Suprapubic skin (tissue), 4 donors: ENCODE data around the gene ZNF19. TPM values are rescaled to one million over a fixed set of nuclear protein-coding genes. Genes with fewer than 3 reads are reported as not detected.

ENCODE experiments used
- DNase-seq, 2 donors: peaks; one replicate each; pipeline ENCODE4 v3.0.0-alpha.2; 2019; ENCODE audit warnings: low spot score in 2 of 2
- H3K27ac ChIP-seq: fragments of 200-600 bp; sonication (generic); one replicate; pipeline ENCODE4 v1.5.1; 2019
- H3K27me3 ChIP-seq: fragments of 200-600 bp; sonication (generic); one replicate; pipeline ENCODE4 v1.5.1; 2019
- H3K36me3 ChIP-seq: fragments of 200-600 bp; sonication (generic); one replicate; pipeline ENCODE4 v1.5.1; 2019
- H3K4me1 ChIP-seq: fragments of 200-600 bp; sonication (generic); one replicate; pipeline ENCODE4 v1.5.1; 2019
- H3K4me3 ChIP-seq: fragments of 200-600 bp; sonication (generic); one replicate; pipeline ENCODE4 v1.5.1; 2019; ENCODE audit warnings: mild to moderate bottlenecking
- H3K9me3 ChIP-seq: fragments of 200-600 bp; sonication (generic); one replicate; pipeline ENCODE4 v1.5.1; 2019
- CTCF ChIP-seq, 2 donors: fragments of 200-600 bp in 1 of 2; fragments of 450-650 bp in 1 of 2; sonication (generic) in 1 of 2; IDR thresholded peaks; one replicate each; pipeline ENCODE4 v1.5.1; 2016 to 2019; ENCODE audit warnings: antibody characterized with exemption in 2 of 2, mild to moderate bottlenecking in 1 of 2, moderate library complexity in 1 of 2
- EP300 ChIP-seq: sonication (generic); formaldehyde crosslinking; IDR thresholded peaks from one replicate; pipeline ENCODE4 v1.6.1; 2017; ENCODE audit warnings: antibody characterized with exemption
- POLR2A ChIP-seq, 2 donors: fragments of 450-650 bp; IDR thresholded peaks; one replicate each; pipeline ENCODE4 v1.6.1; 2017; ENCODE audit warnings: antibody characterized with exemption in 2 of 2, mild to moderate bottlenecking in 2 of 2, moderate library complexity in 2 of 2
- POLR2AphosphoS5 ChIP-seq, 3 donors: sonication (generic); formaldehyde crosslinking; IDR thresholded peaks; one replicate each; pipeline ENCODE4 v1.6.1; 2017; ENCODE audit warnings: antibody characterized with exemption in 3 of 3
- WGBS: methylation state at CpG from one replicate; pipeline ENCODE4 v1.1.5; 2018; 5-methylcytosine and 5-hydroxymethylcytosine counted together
- total RNA-seq, 4 donors: library from RNA; depleted of rRNA; stranded (reverse); fragments of >200 nt; gene quantifications; one replicate each; pipeline ENCODE4 v1.1.0, GENCODE V29; 2016

Gene ZNF19
- total RNA-seq, 4 donors from 2014 or later, result 0.87 to 10.4 (median 5.3) TPM

GRCh38 chr16:71443714-71444113 lies 45.4 kb downstream of the ZNF19 start:
- Histone ChIP-seq H3K9me3 (peaks cover 47% of the 10 kb centered on the region), H3K4me1 (no peaks in the 10 kb centered on the region), H3K36me3 (peaks cover 8% of the 10 kb centered on the region), H3K27ac (no peak overlapping the region), H3K4me3 (no peak overlapping the region), H3K27me3 (peaks cover 5% of the 10 kb centered on the region)
- WGBS, result 92% methylated on average over 4 of the region's 6 CpGs
- TF ChIP-seq EP300 (no peak), POLR2A (IDR thresholded peaks at IDR 0.05) (no peak), POLR2AphosphoS5 (IDR thresholded peaks at IDR 0.05) (no peak), CTCF (IDR thresholded peaks at IDR 0.05) (no peak)
- DNase-seq, result no peak

- peaks cover 30% of the 10 kb centered on the region for H3K9me3 ChIP-seq
- WGBS, result 90% methylated on average over 12 of the region's 13 CpGs
- no peak within 1 kb of the TSS for H3K4me3 ChIP-seq
- peaks cover 5% of the 10 kb centered on the region for H3K27me3 ChIP-seq
- TF ChIP-seq POLR2AphosphoS5 (IDR thresholded peaks at IDR 0.05) (no peak), POLR2A (IDR thresholded peaks at IDR 0.05) (no peak), EP300 (no peak), CTCF (IDR thresholded peaks at IDR 0.05) (no peak)
- DNase-seq, result no peak
- H3K27ac ChIP-seq, result no peak within 1 kb of the TSS
- H3K4me1 ChIP-seq, result no peaks in the 10 kb centered on the region
- no peaks in the 10 kb centered on the region for H3K36me3 ChIP-seq
These were observed 47.1 kb downstream of the ZNF19 start, which contains the start of gene TLE7 for GRCh38 chr16:71442051-71442440. Gene TLE7 (minus strand): TSS chr16:71442054. CDS start chr16:71433324, 8,730 bp downstream.

GRCh38 chr16:71441348-71442050 lies 47.6 kb downstream of the ZNF19 start:
- Histone ChIP-seq H3K9me3 (peaks cover 25% of the 10 kb centered on the region), H3K4me1 (no peaks in the 10 kb centered on the region), H3K27ac (no peak overlapping the region), H3K36me3 (no peaks in the 10 kb centered on the region), H3K27me3 (peaks cover 5% of the 10 kb centered on the region), H3K4me3 (no peak overlapping the region)
- TF ChIP-seq CTCF (IDR thresholded peaks at IDR 0.05) (peak in 1 of 2 donors; percentile 17), EP300 (no peak), POLR2AphosphoS5 (IDR thresholded peaks at IDR 0.05) (no peak), POLR2A (IDR thresholded peaks at IDR 0.05) (no peak)
- WGBS, result 59% methylated on average over 20 of the region's 71 CpGs
- no peak for DNase-seq

GRCh38 chr16:71440669-71441347 lies 48.3 kb downstream of the ZNF19 start:
- peaks cover 19% of the 10 kb centered on the region for H3K9me3 ChIP-seq

More at GRCh38 chr16:71440669-71441347, 48.3 kb downstream of the ZNF19 start:
- 69% methylated on average over 21 of the region's 25 CpGs for WGBS
- H3K4me1 ChIP-seq, result no peaks in the 10 kb centered on the region
- H3K27ac ChIP-seq, result no peak overlapping the region
- H3K36me3 ChIP-seq, result no peaks in the 10 kb centered on the region
- no peak for DNase-seq
- TF ChIP-seq POLR2A (IDR thresholded peaks at IDR 0.05), result no peak
- TF ChIP-seq CTCF (IDR thresholded peaks at IDR 0.05), result no peak
- peaks cover 5% of the 10 kb centered on the region for H3K27me3 ChIP-seq
- no peak overlapping the region for H3K4me3 ChIP-seq
